Ramos (cell line): ENCODE measurements around the gene SUSD1.
"Not testable (repeated sequence)": the region's sequence is repeated elsewhere in the genome, so short reads cannot be mapped to it uniquely, and the experiment has no call there.

Source experiments
- in situ Hi-C: fragments of 300-500 bp; cut with MboI; formaldehyde crosslinking; loops from one replicate; pipeline ENCODE4 v1.14.3; 2022; ENCODE audit warnings: low sequenced_read_pairs; ENCODE audit not compliant: unreplicated experiment

The SUSD1 gene

DNA sequence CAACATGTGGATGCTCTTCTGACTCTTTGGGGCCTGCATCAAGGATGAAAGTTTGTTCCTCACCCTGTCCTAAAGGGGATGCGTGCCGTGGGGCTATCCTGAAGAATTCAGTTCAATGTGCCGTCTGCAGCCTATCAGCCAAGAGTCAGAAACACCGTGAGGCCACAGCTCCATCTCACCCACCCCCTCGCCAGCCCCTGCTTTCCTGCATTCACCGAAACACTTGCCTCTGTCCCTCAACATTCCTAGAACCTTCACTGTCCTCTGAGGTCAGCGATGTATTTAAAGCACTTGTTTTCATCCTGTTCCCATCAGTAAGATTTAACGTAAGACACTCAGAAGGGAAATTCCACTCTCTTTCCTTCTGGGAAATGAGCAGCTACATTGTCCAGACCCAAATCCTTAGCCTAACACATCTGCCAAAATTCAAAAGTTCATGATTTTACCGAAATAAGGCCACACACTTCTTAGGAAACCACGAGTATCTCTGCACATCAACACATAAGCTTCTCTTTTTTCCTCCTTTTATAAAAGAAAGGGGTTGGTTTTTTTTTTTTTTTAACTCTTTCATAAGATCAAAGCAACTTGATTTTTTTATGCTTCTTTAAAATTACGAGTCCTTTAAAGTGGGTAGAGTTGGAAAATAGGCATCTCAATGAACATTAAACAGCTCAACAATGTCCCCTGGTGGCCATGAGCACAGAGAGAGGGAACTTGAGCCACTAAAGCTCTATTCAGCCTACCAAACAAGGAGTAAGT lies 100.7 kb downstream of the SUSD1 start:
- in situ Hi-C loops = loop anchor here (5.0 kb wide), 1 partner anchor 312 kb away; no protein-coding TSS in a partner anchor

DNA sequence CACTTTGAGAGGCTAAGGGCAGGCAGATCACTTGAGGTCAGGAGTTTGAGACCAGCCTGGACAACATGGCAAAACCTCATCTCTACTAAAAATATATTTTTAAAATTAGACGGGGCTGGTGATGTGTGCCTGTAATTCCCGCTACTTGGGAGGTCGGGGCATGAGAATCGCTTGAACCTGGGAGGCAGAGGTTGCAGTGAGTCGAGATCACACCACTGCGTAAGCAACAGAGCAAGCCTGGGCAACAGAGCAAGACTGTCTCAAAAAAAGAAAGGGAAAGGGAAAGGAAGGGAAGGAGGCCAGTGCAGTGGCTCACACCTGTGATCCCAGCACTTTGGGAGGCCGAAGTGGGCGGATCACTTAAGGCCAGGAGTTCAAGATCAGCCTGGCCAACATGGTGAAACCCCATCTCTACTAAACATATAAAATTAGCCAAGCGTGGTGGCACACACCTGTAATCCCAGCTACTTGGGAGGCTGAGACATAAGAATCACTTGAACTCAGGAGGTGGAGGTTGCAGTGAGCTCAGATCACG lies 101.4 kb downstream of the SUSD1 start:
- in situ Hi-C loops = not testable (repeated sequence)

- in situ Hi-C loops = no loop called here
Observed at GRCh38 chr9:112072721-112073638, 102.1 kb downstream of the SUSD1 start.

GRCh38 chr9:112069318-112070169 lies 105.6 kb downstream of the SUSD1 start:
- in situ Hi-C loops = no loop called here

DNA sequence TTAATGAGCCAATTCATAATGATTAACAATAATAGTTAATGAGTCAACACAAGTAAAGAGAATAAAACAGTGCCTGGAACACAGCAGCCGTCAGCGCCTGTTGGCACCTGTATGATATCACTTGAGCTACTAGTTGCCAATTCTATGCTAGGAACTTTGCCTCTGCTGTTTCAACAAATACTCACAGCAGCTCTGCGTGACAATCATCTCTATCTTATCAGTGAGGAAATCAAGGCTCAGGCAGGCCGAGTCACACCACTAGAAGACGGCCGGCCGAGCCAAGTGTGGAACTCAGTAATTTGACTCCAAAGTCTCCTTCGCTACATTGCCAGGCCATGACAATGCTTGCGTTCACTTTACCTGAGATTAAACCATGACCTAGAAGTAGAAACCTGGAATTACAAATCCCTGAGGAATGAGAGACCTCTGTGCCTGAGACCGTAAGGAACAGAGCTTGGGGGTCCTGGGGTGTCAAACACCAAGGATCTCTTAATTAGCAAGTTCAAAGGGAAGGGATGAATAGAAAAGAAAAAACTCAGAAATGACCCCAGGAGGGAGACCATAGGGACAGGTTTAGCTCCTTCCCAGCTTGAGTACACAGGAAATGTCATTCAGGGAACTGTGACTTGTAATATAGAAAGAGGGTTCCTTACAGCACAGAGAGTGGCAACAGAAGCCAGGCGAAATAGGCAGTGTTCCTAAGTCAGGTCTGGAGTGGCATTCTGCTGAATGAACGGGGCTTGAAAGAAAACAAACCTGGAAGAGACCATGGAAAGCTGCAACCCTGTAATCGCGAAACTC lies 109.1 kb downstream of the SUSD1 start:
- in situ Hi-C loops = no loop called here

- in situ Hi-C loops = no loop called here
Observed at GRCh38 chr9:112064871-112065270, 110.2 kb downstream of the SUSD1 start.

- in situ Hi-C loops = no loop called here
Observed at GRCh38 chr9:112063586-112063985, 111.5 kb downstream of the SUSD1 start.

GRCh38 chr9:112063151-112063550 lies 111.9 kb downstream of the SUSD1 start:
- in situ Hi-C loops = no loop called here

GRCh38 chr9:112061152-112061740 lies 113.9 kb downstream of the SUSD1 start:
- in situ Hi-C loops = no loop called here

- in situ Hi-C loops = no loop called here
Observed at GRCh38 chr9:112059966-112060320, 115.2 kb downstream of the SUSD1 start.

- in situ Hi-C loops = no loop called here
Observed at GRCh38 chr9:112059145-112059965, 115.7 kb downstream of the SUSD1 start.

DNA sequence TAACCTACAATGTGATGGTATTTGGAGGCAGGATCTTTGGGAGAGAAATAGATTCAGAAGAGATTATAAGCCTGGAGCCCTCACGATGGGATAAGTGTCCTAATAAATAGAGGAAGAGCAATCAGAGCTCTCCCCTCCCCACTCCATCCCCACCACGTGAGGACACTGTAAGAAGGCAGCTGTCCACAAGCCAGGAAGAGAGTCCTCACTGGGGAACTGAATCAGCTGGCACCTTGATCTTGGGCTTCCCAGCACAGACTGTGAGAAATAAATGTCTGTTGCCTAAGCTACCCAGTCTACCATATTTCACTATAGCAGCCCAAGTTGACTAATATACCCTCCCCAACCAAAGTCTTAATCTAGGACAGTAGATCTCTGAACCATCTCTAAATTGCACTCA lies 118.1 kb downstream of the SUSD1 start:
- in situ Hi-C loops = no loop called here

GRCh38 chr9:112054916-112055315 lies 120.2 kb downstream of the SUSD1 start:
- in situ Hi-C loops = no loop called here

DNA sequence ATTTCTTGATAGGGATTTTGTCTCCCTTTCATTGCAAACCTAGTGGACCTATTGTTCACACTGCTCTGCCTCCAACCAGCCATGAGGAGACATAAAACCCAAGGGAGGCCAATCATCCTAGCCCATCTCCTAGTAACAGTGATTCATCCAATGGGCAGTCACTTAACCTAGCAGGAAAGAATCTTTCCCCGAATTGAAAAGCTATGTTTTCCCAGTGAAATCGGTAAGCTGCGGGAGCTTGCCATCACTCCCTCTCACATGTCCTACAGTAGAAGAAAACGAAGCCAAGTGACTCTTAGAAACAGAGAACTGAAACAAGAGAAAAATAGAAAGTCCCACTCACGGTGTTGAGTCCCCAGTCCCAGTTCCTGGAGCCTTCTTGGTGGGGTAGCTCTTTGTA lies 123.3 kb downstream of the SUSD1 start:
- in situ Hi-C loops = no loop called here

DNA sequence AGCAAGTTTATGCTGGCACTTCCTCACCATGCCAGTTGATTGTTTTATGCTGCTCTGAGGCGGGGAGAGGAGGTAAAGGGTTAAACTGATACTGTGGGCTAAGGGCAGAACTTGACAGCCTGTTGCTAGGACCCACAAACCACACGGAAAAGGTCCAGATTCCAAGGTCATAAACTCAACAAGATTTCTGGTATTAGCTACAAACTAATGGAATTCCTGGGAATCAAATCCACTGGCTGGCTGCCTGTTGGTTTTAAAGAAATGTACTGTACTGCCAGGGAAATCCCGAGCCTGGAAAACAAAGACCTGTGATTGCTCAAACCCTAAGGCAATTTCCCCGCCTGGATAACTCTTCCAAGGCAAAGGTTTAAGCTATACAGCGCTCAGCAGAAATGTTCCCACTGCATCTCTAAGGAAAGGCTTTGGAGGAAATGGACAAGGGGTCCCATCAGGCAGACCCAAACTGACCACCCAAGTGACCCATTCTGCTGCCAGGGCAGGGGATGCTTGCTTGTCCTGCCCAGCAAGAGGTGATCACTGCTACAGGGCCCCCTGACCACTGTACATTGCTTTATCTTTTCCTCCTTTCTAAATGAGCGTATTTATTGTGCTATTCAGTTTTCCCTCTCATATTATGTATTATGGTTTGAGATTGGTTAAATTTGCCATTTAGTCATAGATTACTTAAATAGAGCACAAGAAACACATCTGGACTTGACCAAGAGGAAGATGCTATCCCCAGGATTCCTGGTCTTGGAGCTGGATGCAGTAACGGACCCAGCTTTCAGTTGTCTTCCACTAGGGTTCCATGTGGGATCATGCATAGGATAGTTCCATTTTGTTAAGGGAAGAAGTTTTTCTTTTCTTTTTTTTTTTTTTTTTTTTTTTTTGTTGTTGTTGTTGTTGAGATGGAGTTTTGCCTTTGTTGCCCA lies 124.3 kb downstream of the SUSD1 start:
- in situ Hi-C loops = no loop called here

DNA sequence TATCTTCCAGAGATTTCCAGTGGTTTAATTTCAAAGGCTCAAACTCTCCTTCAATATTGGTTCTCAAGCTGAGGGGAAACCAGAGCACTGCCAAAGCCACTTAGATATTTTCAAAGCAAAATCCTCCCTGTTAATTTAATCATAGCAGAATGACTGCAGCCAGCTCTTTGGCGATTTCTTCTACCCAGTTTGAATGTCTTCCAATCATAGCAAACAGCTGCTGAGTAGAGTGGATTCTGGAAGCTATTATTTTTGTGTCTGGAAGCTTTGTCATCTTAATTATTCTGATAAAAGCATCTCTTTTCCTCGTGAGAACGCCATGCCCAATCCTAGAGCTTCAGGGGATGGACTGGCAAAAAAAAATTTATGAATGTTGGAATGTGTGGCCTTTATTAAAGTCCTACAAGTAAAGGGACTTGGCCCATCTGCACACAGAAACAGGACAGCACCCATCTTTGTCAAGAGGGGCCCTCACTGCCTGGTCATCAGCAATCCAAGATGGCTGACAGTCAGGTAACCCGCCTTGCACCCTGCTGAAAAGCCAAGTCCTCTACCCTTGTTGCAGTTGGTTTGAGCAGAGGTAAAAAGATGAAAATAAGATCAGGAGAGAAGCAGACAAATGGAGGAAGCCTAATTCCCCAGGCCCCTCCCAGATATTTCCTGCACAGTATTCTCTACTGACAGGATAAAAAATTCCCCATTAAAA lies 125.1 kb downstream of the SUSD1 start:
- in situ Hi-C loops = no loop called here
